GM21526 (cell line): ENCODE results near the gene KRTAP5-1.

ENCODE experiments used
- ATAC-seq: cut with Tn5 transposase; IDR thresholded peaks from one replicate; pipeline ENCODE4 v1.9.1; 2021; ENCODE audit warnings: moderate library complexity; ENCODE audit not compliant: unreplicated experiment, low FRiP score

Gene KRTAP5-1

DNA sequence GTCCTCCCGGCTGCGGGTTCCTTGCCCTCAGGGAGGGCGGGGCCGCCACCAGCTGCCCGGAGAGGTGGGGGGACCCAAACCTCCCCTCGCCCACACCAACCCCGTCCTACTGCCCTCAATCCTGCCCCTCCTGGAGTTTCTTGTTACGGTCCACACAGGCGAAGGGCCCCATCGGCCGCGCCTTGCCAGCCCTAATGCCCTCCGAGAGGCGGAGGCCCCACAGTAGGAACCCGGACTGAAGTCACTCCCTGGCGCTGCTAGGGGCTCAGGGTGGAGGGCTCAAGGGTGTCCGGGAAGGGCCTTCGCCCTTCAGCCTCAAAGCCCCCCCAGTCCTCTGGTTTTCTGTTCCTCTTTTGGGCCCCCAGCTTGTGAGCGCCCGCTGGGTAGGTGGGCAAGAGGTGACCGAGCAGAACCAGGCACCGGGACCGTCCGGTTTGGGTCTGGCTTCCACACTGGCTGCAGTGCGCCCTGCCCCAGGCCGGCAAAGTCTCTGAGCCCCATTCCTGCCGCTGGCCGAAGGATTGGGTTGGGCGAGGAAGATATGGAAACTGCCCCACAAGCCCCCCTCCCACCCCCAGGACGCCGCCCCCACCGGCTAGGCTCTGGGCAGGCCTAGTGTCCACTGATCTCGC lies 37.5 kb downstream of the KRTAP5-1 start:
- ATAC-seq = no peak

DNA sequence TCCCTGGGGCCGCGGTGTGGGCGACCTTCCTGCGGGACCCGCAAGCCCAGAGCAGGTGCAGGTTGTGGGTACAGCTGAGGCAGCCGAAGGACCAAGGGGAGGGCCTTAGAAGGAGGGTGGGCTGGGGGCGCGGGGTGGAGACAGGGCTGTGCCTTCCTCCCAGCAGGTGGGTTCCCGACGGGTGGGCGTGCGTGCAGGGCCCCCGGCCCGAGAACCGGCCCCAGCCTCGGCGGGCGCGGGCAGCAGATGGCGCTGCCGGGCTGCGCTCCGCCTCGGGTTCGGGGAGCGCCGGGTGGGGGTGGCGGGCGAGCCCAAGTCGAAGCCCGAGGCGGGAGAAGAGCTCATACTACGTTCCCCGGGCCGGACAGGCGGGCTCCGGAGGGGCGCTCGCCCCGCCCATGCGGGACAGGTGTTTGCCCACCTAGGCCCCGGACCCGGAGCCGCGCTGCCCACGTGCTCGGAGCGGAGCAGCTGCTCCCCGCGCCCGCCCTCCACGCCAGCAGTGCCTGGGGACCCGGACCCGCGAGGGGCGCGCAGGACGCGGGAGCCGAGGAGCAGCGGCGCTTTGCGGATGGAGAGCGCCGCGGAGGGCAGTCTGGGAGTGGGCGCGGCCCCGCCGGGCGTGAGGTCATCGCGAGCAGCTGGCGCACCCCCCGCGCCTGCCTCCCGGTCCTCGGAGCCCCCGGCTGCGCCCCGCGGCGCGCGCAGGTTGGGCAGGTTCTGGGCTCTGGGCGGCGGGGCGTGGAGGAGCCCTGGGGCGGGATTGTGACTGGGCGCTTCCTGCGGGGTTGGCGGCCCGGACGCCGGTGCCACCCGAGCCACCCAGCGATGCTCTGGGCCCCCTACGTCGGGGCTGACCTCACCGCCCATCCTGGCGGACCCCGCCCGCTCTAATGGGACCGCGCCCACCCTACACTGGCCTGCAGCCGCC lies 38.3 kb downstream of the KRTAP5-1 start:
- ATAC-seq = no peak

DNA sequence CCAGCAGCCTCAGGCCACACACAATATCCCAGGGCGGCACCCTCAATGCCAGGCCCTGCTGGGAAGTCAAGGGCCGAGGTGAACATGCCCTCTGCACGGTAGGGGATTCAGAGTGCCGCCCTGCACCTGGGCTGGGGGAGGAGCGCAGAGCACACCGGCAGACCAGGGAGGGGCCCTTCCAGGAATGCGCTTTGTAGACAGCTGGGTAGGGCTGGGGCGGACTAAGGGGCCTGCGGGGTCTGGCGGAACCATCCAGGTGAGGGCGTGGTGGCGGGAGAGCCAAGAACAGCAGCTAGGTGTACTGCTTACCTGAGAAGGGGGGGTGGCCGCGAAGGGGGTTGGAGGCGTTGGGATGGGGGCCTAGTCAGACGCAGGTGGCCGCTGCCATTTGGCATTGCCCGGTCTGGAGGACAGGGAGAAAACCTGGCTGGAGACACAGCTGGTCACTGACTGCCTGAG lies 39.0 kb downstream of the KRTAP5-1 start:
- ATAC-seq = no peak

- ATAC-seq = no peak
Measured at GRCh38 chr11:1545432-1545831, 39.7 kb downstream of the KRTAP5-1 start.

GRCh38 chr11:1544536-1544935 lies 40.5 kb downstream of the KRTAP5-1 start:
- ATAC-seq = no peak

- ATAC-seq = no peak
Measured at GRCh38 chr11:1543606-1544263, 41.3 kb downstream of the KRTAP5-1 start.

GRCh38 chr11:1542267-1542666 lies 42.8 kb downstream of the KRTAP5-1 start:
- ATAC-seq = no peak

- no peak for ATAC-seq
Measured at GRCh38 chr11:1541474-1542204, 43.4 kb downstream of the KRTAP5-1 start.

GRCh38 chr11:1540074-1540473 lies 45.0 kb downstream of the KRTAP5-1 start:
- no peak for ATAC-seq

- ATAC-seq = no peak
Measured at GRCh38 chr11:1538153-1538552, 46.9 kb downstream of the KRTAP5-1 start.

DNA sequence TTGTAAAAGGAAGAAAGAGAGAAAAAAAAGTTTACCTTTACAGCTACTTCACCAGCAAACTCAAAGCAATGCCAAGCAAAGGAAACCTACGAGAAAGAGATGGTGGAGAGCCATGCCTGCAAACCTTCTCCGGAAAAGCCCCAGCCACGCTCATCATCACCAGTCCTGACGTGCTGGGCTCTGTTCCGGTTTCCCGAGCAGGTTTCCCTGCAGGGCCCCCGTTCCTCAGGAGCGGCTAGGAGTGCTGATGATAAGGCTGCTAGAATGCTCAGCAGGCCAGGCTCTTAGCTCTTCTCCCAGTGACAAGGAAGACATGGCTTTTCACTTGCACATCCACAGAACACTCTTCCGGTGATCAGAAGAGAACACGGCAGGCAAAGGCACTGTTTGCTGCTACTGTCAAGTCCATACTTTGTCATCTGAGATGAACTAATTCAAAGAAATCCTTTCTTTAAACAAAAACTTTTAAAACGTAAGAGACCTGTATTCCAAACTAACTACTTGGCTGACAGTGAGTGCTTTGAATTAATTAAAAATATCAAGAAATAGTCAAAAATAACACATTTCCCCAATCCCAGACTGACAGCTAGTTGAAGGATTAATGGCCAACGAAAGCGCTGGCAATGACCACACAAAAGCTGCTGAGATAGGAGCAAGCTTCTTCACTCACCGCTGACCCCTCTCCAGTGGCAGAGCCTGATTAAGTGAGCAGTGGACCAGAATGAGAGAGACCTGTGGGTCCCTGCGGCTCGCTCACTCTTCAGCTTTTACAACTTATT lies 48.8 kb downstream of the KRTAP5-1 start:
- ATAC-seq = no peak

DNA sequence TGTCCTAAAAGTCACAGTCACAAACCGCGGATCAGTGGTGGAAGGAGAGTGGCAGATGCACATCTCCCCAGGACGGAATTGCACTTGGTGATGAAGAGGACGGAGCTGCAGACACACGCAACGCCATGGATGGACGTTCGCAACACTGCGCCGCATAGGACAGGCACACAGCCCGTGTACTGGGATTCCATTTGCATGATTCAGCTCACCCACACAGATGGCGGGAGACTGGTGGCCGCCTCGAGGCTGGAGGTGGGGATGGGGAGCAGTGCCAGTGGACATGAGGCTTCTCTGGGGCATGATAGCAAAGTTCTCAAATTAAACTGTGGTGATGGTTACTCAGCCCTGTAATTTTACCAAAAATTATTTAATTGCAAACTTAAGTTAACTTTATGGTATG lies 50.4 kb downstream of the KRTAP5-1 start:
- ATAC-seq = no peak
